Kidney (tissue), 14 donors: Measurements from ENCODE around the gene MAP1LC3A. TPM values are rescaled to one million over a fixed set of nuclear protein-coding genes. Genes with fewer than 3 reads are reported as not detected.

Experiments
- DNase-seq, 5 donors: peaks; one replicate each; pipeline ENCODE4 v3.0.0-alpha.2; 2013 to 2020
- FAIRE-seq: peaks from 2 replicates; lab custom pipeline; 2012; peaks lifted over from hg19 to GRCh38; lab: Jason Lieb, UNC
- H3K27ac ChIP-seq, 2 donors: one replicate each; pipeline ENCODE4 v1.7.0; 2013; ENCODE audit warnings: low read depth in 2 of 2, low read length in 2 of 2, inconsistent platforms in 1 of 2
- H3K27me3 ChIP-seq: one replicate; pipeline ENCODE4 v1.7.1; 2013; ENCODE audit warnings: low read length, inconsistent platforms; ENCODE audit not compliant: control insufficient read depth, insufficient read depth
- H3K36me3 ChIP-seq, 3 donors: one replicate each; pipeline versions ENCODE4 v1.7.0 to v1.7.1; 2013; ENCODE audit warnings: low read length in 3 of 3, control low read depth in 1 of 3, inconsistent platforms in 1 of 3; ENCODE audit not compliant: insufficient read depth in 3 of 3, control insufficient read depth in 2 of 3
- H3K4me1 ChIP-seq, 3 donors: one replicate each; pipeline versions ENCODE4 v1.7.0 to v1.7.1; 2013; ENCODE audit warnings: low read length in 3 of 3, inconsistent platforms in 1 of 3, low read depth in 1 of 3; ENCODE audit not compliant: control insufficient read depth in 2 of 3, insufficient read depth in 2 of 3
- H3K4me3 ChIP-seq, 3 donors: one replicate each; pipeline versions ENCODE4 v1.7.0 to v1.8.1; 2013; ENCODE audit warnings: low read length in 3 of 3, control low read depth in 1 of 3, inconsistent platforms in 1 of 3
- H3K9ac ChIP-seq, 3 donors: one replicate each; pipeline versions ENCODE4 v1.7.0 to v1.7.1; 2013; ENCODE audit warnings: low read length in 3 of 3, control low read depth in 1 of 3, inconsistent platforms in 1 of 3
- H3K9me3 ChIP-seq, 3 donors: one replicate each; pipeline versions ENCODE4 v1.7.0 to v1.7.1; 2013; ENCODE audit warnings: low read length in 3 of 3, control low read depth in 1 of 3, inconsistent platforms in 1 of 3; ENCODE audit not compliant: control insufficient read depth in 2 of 3, insufficient read depth in 1 of 3
- intact Hi-C: fragments of 100-400 bp; cut with DNase I; formaldehyde crosslinking; loops from one replicate; pipeline ENCODE4 v1.11.1; 2022
- polyA plus RNA-seq: library from polyadenylated mRNA; stranded (reverse); fragments of 350-450 nt; fragmentation: Illumina TruSeq; extraction: RNeasy Lipid Tissue Mini Kit (QIAGEN cat#74804); gene quantifications from one replicate; pipeline ENCODE4 v1.2.3, GENCODE V29; 2014; ENCODE audit warnings: low read depth, low replicate concordance; ENCODE audit not compliant: insufficient read depth
- total RNA-seq: library from RNA; stranded (reverse); fragmentation: NEBNext Ultra II Directional; extraction: Animal tissue kit (Norgen Biotek cat#: 25700); gene quantifications from one replicate; pipeline ENCODE4 v1.2.1, GENCODE V29; 2021
- TF ChIP-seq, protein P1 (sequence below): IDR thresholded peaks from 3 replicates; pipeline ENCODE4 v1.5.1; 2012; ENCODE audit warnings: mild to moderate bottlenecking, moderate library complexity, borderline replicate concordance; ENCODE audit not compliant: insufficient read depth; ENCODE audit errors: extremely low read depth
- donor health status: control.
- donor health status: control.
- donor health status: control.
- donor health status: control.
- donor health status: control.
- donor health status: DM: yes; HTN: yes; CAD: no.
- donor health status: Normal renal cell carcinoma (clear cell type).

Gene MAP1LC3A
- total and polyA plus RNA-seq, 2 donors from 2014 or later: 42.5 to 153 TPM

DNA sequence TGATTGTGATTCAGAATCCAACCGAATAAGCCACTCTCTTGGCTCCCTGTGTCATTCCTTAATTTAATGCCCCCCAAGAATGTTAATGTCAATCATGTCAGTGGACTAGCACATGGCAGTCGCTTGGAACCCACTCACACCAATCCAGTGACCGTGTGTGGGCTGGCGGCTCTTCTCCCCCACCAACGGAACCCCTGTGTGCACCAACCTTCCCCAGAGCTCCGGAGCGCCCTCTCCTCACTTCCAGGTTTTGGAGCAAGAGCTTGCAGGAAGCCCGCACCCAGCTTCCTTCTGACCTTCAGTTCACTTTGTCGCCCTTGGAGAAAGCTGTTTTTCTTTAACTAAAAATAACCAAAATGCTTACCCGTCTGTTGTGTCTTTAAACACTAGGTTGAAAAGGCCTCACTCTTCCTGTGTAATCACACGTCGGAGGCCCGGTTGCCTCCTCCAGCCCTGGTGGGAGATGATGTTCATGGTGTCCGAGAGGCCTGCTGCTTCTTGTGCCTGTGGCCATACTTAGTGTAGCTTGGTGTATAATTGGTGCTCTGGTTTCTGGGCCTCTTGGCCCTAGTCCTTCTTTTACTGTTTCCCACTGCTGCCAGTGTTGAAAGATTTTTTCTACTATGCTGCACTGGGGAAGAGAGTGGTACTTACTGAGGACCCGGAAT, 17.8 kb upstream of the MAP1LC3A start:
- Histone ChIP-seq H3K9me3 (no peaks in the 10 kb centered on the region), H3K4me1 (no peaks in the 10 kb centered on the region), H3K27me3 (no peaks in the 10 kb centered on the region), H3K36me3 (peaks cover 0 to 31% (median 6%) of the 10 kb centered on the region in 3 donors), H3K27ac (no peak overlapping the region), H3K9ac (peak overlapping the region in 1 of 3 donors; percentile 26), H3K4me3 (no peak overlapping the region)
- DNase-seq (no peak), FAIRE-seq (no peak)
- intact Hi-C loops: no loop called here
- TF ChIP-seq, protein P1, sequence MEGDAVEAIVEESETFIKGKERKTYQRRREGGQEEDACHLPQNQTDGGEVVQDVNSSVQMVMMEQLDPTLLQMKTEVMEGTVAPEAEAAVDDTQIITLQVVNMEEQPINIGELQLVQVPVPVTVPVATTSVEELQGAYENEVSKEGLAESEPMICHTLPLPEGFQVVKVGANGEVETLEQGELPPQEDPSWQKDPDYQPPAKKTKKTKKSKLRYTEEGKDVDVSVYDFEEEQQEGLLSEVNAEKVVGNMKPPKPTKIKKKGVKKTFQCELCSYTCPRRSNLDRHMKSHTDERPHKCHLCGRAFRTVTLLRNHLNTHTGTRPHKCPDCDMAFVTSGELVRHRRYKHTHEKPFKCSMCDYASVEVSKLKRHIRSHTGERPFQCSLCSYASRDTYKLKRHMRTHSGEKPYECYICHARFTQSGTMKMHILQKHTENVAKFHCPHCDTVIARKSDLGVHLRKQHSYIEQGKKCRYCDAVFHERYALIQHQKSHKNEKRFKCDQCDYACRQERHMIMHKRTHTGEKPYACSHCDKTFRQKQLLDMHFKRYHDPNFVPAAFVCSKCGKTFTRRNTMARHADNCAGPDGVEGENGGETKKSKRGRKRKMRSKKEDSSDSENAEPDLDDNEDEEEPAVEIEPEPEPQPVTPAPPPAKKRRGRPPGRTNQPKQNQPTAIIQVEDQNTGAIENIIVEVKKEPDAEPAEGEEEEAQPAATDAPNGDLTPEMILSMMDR: no peak

DNA sequence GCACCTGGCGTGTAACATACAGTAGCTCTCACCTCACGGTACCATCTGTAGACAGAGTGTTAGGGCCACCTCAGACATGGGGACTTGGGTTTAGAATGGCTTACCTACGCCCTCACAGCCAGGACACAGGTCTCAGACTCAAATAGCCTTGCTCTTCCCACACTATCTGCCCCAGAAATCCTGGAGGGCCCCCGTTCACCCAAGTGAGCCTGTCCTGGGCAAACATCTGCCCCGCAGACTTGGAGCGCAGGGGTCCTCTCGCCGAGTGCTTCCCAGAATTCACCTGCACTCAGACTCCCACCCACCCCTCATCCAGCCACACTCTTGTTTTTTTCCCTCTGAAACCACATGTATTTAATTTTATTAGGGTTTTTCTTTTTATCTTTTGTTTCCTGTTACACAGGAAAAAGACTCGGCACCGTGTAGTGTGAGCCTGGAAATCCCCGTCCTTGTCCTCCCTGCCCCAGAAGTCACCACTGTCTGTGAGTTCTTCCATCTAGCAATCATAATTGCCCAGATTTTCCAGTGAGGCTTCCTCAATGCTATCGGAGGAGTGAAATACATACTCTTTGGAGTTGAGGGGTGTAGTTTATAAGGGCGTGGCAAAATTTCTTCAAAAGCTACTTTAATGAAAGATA, 17.1 kb upstream of the MAP1LC3A start:
- no peak for FAIRE-seq
- Histone ChIP-seq H3K9me3 (no peaks in the 10 kb centered on the region), H3K27ac (no peak overlapping the region), H3K36me3 (peaks cover 0 to 25% (median 6%) of the 10 kb centered on the region in 3 donors), H3K4me3 (no peak overlapping the region), H3K27me3 (no peaks in the 10 kb centered on the region), H3K4me1 (no peaks in the 10 kb centered on the region), H3K9ac (no peak overlapping the region)
- intact Hi-C loops: no loop called here
- TF ChIP-seq, protein P1: no peak
- DNase-seq: no peak

DNA sequence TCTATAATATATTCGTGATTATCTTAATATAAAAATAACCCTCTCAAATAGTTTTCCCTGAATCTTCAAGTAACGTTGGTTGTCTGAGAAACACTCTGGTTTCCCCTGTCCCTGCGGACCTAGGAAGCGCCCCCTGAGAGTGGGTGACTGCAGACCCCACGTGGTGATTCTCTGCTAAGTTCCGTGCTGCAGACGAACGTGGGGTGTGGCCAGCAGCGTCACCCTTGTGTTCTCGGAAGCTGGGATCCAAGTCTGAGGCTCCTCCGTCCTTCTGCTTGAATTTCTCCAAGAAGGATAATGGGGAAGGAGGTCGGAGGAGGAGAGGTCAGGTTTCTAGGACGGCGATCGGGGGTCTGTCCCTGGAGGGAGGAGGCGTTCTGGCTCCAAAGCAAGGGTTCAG, 16.6 kb upstream of the MAP1LC3A start:
- H3K4me1 ChIP-seq: no peaks in the 10 kb centered on the region
- TF ChIP-seq, protein P1: no peak
- peaks cover 0 to 25% (median 3%) of the 10 kb centered on the region in 3 donors for H3K36me3 ChIP-seq
- intact Hi-C loops: no loop called here
- H3K9ac ChIP-seq: no peak overlapping the region
- H3K27ac ChIP-seq: no peak overlapping the region
- FAIRE-seq (no peak), DNase-seq (no peak)
- H3K4me3 ChIP-seq: no peak overlapping the region
- no peaks in the 10 kb centered on the region for H3K9me3 ChIP-seq
- H3K27me3 ChIP-seq: no peaks in the 10 kb centered on the region
